GDM1 (cell line): ENCODE measurements around the gene XPOT.
"Not testable (repeated sequence)": the region's sequence is repeated elsewhere in the genome, so short reads cannot be mapped to it uniquely, and the experiment has no call there.

Experiments used
- DNase-seq: peaks from one replicate; lab custom pipeline; 2025; lab: John Stamatoyannopoulos, UW

Gene XPOT, protein sequence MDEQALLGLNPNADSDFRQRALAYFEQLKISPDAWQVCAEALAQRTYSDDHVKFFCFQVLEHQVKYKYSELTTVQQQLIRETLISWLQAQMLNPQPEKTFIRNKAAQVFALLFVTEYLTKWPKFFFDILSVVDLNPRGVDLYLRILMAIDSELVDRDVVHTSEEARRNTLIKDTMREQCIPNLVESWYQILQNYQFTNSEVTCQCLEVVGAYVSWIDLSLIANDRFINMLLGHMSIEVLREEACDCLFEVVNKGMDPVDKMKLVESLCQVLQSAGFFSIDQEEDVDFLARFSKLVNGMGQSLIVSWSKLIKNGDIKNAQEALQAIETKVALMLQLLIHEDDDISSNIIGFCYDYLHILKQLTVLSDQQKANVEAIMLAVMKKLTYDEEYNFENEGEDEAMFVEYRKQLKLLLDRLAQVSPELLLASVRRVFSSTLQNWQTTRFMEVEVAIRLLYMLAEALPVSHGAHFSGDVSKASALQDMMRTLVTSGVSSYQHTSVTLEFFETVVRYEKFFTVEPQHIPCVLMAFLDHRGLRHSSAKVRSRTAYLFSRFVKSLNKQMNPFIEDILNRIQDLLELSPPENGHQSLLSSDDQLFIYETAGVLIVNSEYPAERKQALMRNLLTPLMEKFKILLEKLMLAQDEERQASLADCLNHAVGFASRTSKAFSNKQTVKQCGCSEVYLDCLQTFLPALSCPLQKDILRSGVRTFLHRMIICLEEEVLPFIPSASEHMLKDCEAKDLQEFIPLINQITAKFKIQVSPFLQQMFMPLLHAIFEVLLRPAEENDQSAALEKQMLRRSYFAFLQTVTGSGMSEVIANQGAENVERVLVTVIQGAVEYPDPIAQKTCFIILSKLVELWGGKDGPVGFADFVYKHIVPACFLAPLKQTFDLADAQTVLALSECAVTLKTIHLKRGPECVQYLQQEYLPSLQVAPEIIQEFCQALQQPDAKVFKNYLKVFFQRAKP

DNA sequence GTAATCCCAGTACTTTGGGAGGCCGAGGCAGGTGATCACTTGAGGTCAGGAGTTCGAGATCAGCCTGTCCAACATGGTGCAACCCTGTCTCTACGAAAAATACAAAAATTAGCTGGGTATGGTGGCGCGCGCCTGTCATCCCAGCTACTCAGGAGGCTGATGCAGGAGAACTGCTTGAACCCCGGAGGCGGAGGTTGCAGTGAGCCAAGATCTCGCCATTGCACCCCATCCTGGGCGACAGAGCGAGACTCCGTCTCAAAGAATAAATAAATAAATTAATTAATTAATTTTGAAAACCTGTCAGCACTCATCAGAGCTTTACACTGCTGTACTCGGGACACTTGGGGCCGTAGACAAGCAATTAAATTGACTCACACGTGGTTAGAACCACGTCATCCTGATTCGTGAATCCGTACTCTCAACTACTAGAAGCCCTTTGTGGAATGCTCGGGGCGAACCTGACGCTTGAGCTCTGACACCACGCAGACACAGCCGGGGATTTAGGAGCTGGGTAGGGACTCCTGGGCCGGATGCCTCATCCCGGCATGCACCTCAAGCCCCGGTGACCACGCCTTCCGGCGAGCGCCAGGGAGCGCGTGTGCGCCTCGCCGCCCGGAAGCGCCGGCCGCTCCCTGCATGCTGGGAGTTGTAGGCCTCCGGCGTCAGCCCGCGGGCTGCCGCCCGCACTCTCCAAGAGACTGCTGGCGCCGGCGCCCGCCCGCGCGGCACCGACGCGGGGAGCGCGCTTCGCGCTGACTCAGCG lies at the start of gene XPOT:
Gene XPOT, plus strand, starts transcription at position 686 of the 763 bp plus-strand sequence. CDS start 5,644 bp downstream, outside the sequence.
- DNase-seq: peak; percentile 96

DNA sequence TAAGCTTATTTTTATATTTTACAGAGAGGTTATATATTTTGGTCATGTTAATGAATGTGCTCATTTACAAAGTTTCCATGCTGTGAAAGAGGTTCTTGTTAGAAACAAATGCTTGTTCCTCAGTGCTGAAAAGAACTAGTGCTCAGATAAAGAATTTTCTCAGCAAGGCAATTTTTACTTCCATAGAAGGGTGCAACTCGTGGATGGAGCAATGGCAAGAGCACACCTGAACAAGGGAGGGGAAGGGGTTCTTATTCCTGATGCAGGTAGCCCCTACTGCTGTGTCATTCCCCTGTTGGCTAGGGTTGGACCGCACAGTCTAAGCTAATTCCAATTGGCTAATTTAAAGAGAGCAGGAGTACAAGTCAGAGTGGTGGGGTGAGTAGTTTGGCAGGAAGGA lies 48.0 kb upstream of the XPOT start:
- DNase-seq: not testable (repeated sequence)

DNA sequence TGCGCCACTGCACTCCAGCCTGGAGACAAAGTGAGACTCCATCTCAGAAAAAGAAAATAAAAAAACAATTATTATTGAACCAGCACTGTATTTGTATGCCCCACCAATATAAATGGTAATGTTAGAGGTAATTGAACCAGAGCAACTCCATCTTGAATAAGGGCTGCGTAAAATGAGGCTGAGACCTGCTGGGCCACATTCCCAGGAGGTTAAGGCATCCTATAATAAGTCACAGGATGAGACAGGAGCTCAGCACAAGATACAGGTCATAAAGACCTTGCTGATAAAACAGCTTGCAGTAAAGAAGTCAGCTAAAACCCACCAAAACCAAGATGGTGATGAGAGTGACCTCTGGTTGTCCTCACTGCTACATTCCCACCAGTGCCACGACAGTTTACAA lies 43.0 kb upstream of the XPOT start:
- DNase-seq: not testable (repeated sequence)

DNA sequence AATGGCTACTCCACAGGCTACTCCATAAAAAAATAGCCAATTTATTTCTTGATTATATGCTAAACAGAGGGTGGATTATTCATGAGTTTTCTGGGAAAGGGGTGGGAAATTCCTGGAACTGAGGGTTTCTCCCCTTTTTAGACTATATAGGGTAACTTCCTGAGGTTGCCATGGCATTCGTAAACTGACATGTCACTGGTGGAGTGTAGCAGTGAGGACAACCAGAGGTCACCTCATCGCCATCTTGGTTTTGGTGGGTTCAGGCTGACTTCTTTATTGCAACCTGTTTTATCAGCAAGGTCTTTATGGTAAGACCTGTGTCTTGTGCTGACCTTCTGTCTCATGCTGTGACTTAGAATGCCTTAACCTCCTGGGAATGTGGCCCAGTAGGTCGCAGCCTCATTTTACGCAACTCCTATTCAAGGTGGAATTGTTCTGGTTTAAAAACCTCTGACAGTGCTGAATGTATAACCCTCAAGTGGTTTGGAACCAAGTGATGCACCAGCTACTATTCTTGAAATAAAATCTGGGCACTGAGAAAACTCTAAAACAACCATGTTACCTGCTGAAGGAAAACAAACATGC lies 41.4 kb upstream of the XPOT start:
- no peak for DNase-seq

DNA sequence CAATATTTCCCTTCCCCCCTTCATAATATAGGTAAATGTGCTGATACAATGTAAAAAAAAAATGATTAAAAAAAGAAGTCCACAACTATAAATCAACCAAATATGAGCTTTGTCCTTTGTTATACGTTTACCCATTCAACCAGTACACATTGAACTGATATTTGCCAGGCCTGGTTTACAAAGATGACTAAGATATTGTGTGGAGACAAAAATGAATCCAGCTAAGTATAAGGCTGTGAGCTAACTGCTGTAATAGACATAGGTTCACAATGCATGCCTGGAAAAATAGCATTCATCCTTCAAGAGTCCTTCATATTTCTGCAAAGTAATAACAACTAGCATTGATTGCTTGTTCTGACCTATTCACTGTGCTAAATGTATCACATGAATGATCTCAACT lies 20.5 kb upstream of the XPOT start:
- no peak for DNase-seq

DNA sequence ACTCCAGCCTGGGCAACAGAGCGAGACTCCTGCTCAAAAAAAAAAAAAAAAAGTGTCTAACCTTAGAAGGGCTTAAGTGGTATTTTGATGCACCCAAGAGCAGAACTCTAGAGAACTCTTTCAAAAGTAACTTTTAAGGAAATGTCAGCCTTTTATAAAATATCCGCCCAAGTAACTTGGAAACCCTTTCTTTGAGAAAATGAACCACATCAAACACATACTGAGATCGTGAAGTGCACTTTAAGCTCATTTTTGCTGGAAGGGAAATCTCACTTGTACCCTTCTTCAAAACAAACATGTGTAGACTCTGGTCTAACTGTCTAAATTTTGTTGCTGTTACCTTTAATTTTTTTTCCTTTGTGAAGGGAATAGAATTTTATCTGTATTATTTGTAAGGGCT lies 19.2 kb upstream of the XPOT start:
- DNase-seq: no peak

DNA sequence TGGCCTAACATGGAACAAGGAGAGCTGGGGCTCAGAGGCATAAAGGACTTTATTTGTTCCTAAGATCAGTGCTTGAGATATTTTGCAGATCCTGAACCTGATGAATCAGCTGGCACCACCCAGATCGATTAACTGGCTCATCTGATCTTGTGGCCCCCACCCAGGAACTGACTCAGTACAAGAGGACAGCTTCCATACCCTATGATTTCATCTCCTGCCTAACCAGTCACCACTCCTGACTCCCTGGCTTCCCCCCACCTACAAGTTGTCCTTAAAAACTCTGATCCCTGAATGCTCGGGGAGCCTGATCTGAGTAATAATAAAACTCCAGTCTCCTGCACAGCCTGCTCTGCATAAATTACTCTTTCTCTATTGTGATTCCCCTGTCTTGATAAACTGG lies 18.7 kb upstream of the XPOT start:
- DNase-seq: no peak

DNA sequence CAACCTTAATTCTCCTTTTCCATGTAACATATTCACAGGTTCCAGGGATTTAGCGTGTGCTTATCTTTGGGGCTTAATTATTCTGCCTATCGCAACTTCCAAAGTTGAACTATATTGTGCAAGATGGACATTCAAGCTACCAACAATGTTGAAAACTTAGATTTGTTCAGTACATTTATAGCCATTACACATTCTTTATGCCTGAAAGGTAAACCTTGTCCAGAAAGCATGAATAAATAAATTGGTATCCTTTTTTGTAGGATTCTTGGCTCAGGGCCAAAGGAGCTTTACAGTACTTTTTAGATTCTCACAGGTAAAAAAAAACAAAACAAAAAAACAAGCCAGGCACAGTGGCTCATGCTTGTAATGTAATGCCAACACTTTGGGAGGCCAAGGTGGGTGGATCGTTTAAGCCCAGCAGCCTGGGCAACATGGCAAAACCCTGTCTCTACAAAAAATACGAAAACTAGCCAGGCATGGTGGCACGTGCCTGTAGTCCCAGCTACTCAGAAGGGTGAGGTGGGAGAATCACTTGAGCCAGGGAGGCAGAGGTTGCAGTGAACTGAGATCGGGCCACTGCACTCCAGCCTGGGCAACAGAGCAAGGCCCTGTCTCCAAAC lies 16.9 kb upstream of the XPOT start:
- no peak for DNase-seq

DNA sequence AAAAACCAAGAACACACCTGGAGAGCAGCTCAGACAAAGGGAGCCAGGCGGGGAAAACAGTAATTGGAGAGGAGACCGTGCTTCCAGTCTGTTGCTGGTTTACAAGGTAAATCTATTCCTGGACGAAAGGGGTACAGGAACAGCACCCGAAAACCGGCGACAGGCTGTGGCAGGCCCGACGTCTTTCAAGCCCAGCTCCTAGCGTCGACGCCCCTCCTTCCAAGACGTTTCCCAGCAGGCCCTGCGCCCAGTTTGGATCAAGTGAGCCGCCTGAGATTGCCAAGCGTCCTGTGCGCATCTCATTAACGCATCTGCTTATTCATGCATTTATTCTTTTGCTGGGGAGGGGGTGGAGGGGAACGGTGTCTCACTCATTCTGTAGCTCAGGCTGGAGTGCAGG lies 15.0 kb upstream of the XPOT start:
- no peak for DNase-seq

DNA sequence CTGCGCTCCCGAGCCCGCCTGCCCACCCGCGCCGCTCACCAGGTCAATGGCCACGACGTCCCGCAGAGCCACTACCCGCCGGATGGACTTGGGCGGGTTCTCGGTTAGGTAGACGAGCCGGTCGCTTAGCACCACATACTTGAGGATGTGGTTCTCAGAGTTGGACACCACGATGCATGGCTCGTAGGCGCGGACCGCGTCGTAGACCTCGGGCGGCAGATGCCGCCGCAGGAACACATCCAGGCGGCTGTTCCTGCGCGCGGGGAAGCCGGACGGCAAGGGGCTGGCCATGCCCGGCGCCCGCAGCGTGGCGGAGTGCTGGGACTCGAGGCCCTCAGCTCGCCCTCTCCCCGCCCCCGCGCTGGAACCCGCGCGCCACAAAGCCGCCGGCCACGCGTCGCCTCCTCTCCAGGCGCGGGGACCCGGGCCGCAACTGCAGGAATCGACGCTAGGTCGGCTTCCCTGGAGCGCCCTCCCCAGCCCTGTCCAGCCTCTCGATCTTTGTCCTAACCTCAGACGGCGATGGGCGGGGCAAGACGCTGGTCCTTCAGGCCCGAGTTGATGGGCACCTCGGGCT lies 13.8 kb upstream of the XPOT start, which contains the start of gene C12orf56:
Gene C12orf56, minus strand, starts transcription at position 484 of the 577 bp plus-strand sequence. Its CDS starts 193 bp downstream, at position 291.
- no peak for DNase-seq

DNA sequence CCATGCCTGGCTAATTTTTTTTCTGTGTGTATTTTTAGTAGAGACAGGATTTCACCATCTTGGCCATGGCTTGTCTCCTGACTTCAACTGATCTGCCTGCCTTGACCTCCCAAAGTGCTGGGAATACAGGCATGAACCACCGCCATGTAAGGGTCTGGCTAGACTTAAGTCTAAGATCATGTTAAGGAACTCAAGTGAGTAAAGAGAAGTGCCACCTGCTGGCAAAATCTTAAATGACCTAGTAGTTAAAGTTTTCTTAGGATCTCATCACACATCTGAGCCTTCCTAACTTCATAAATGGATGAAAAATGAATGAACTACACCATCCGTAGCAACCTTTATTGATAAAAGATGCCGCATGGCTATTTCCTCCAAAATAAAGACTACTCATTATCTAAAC lies 12.0 kb upstream of the XPOT start:
- DNase-seq: no peak

DNA sequence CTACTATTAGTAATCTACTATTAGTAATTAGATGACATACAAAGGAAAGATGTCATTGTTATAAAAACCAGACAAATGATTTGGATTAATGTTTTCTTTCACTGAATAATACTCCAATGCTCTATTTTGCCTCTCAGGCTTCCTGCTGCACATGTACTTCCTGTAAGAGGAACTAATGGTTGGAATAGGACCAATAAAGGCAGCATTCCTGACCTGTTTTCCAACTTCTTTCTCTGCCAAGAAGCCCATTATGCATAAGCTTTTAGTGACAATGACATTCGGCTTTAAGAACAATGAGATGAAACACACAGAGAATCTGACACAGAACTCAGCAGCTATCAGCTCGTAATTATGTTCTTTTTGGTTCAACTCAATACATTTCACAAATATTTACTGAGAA lies 8.5 kb upstream of the XPOT start:
- DNase-seq: no peak

DNA sequence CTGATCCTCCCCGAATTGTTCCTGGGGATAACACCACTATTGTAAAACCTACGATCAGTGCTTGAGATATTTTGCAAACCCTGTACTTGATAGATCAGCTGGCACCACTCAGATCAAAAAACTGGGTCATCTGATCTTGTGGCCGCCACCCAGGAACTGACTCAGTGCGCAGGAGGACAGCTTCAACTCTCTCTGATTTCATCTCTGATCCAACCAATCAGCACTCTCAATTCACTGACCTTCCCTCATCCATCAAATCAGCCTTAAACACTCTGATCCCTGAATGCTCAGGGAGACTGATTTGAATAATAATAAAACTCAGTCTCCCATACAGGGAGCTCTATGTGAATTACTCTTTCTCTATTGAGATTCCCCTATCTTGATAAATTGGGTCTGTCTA lies 4.2 kb upstream of the XPOT start:
- no peak for DNase-seq

DNA sequence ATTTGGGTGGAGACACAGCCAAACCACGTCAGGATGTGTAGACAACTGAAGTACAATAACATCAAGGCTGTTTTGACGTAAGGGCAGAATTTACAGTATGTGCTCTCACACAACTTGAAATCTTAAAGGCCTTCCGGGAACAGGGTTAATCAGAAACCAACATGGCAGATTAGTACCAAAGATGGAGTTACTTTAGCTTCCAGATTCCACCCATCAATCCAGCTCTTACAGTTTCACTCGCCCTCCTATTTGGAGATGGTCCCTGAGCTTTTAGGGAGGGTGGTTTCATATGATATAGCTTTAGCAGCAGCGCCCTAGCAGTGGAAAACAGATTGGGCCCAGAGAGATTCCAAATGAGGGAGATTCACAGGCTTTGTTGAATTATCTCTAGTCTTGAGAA lies 2.0 kb upstream of the XPOT start:
- DNase-seq: no peak

DNA sequence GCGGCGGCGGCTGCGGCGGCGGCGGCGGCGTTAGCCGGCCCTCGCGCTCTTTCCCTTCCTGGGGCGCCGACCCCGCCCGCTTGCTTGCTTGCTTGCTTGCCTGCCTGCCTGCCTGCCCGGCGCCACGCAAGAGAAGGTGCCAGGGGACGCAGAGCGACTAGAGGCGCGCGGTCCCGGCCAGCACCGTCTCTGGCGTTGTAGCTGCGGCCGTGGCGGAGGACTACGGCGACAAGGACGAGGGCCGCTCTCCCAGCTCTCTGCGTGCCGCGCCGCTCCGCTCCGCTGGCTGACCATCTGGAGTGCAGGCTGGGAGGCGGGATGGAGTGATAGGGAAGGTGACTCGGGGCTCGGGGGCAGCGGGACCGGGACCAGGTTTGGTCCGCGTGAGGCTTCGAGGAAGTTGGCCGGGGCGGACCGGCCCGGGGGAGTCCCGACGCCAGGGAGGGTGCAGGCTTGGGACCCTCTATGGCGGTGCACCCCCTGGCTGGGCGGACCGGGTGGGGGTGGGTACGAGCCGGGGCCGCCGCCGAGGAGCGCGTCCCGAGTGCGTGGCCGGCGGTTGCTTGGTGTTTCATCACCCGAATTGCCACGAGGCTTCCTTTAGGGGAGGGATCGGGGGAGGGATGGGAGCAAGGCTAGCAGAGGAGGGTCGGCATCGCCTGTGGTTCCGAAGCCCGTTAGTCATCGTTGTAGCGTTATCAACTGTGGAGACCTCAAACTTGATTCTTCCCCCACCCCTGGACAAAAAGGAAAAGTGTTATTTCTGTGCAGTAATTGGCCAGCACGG lies 471 bp downstream of the XPOT start:
- DNase-seq: peak; percentile 61

DNA sequence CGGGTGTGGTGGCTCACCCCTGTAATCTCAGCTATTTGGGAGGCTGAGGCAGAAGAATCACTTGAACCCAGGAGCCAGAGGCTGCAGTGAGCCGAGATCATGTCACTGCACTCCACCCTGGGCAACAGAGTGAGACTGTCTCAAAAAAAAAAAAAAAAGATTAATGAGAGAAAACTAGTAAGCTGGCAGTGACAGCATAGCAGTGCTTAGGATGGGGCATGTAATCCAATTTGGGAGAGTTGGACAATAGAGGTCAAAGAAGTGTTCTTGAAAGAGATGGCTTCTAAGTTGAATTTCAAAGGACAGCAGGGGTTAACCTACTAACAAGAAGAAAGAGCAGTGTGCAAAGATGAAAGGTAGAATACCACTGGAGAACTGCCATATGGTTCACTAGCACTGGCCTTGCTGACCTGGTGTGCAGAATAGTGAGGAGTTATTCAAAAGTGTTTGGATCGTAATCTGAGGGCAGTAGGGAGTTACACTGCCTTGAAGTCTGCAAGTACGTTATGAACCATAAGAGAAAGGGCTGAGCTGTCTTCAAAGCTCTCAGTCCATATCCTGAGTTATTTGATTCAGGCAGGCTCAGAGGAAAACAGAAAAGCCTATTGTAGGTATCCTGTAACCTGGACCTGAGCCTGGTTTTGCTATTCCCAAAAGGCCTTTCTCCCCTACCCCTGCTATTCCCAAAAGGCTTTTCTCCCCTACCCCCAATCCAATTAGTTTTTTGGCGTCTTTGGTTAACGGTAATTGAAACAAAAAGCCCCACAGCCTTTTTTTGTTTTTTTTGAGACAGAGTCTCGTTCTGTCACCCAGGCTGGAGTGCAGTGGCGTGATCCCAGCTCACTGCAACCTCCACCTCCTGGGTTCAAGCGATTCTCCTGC lies 3.4 kb downstream of the XPOT start:
- DNase-seq: no peak

DNA sequence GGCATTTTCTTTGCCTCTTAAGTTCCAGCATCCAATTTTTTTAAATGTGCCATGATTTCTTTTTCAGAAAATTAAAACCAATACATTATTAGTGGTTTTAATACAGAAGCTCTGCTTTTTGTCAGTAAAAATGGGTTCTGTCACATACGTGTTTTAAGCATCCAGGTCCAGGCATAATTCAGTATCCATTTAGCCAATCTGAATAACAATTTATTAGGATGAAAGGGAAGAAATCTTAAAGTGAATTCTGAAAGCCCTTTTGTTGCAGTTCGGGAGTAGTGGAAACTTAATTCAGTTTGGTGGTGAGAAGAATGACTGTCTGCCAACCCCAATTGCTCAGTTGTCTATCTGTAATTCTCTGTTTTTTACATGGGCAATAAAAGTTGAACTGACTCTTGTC lies 7.2 kb downstream of the XPOT start:
- DNase-seq: no peak

DNA sequence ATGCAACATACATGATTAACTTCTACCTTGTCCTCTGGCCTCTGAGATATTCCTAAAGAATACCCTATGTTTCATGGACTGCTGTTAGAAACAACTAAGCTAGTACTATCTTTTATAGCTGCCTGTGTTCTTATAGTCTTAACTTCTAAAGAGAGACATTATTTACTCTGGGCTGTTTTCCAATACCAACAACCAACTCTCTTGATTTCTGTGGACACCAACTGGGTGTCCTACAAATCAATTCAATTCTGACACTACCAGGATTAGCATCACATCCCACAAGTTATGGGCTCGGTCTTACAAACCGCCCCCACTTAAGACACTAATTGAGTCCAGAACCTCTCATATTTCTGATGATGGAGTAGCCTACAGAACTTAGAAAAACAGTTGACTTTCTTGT lies 8.3 kb downstream of the XPOT start:
- no peak for DNase-seq

DNA sequence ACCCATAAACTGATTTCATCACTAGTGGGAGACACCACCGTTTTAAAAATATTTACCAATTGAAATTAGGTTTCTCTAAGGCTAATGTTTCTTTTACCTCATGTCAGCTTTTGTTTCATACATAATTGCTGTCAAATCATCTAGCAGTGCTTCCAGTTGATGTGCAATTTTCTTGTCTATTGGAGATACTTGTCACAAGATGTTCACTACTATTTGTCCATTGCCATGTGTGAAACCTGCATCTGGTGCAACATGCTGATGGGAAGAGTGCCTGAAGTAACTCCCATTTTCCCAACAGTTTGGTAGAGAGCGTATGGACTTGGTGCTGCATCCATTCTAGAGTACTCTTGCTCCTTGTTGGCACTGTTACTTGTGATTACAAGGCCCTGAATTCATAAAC lies 9.7 kb downstream of the XPOT start:
- DNase-seq: no peak
